GM12873 (cell line): ENCODE measurements around the gene LEKR1.

Source experiments
- CTCF ChIP-seq: IDR thresholded peaks from 2 replicates; pipeline ENCODE4 v1.5.1; 2012; ENCODE audit warnings: low read depth, mild to moderate bottlenecking, moderate library complexity, low read length, control low read depth; ENCODE audit not compliant: insufficient read depth; ENCODE audit errors: missing control alignments

The LEKR1 gene

GRCh38 chr3:157087780-157088600 is 261.8 kb downstream of the LEKR1 start:
- no peak for TF ChIP-seq CTCF

DNA sequence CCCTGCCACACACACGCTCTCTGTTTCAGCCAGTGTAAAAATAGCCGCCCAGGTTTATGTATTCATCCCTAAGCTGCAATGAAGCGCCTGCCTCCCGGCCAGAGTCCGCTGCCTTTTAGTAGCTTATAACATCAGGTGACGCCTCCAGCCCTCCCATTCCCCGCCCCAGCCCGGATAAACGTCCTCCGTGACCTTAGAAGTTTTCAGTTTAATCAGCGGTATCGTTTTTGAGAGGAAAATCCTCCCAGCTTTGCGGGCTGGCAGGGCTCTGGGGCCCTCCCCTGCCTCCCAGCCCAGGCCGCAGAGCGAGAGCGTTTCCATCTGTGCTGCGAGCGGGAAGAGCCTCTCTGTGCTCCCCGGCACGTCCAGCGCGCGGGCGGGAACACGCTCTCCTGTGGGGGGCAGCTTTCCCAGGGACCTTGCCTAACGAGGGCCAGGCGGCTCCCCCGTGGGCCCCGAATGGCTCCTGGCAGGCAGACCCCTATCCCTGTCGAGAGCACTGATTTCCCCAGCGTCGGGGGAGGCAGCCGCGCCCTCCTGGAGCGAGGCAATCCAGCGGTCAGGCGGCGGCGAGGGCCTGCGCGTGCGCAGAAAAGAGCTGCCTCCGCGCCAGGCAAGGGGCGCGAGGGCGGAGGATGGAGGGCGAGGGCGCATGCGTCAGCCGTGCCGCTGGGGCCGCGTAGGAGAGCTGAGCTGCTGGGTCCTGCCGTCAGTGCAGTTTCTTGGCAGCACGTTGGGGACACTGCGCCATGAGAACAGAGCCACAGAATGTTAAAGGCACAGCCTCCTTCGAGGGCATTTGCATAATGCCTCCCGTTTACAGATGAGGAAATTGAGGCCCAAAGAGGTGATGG is 262.7 kb downstream of the LEKR1 start:
- TF ChIP-seq CTCF, result peak; percentile 16

- TF ChIP-seq CTCF, result no peak
Observed at GRCh38 chr3:157089455-157090221, 263.5 kb downstream of the LEKR1 start.

- no peak for TF ChIP-seq CTCF
Observed at GRCh38 chr3:157091083-157091833, 265.1 kb downstream of the LEKR1 start.

DNA sequence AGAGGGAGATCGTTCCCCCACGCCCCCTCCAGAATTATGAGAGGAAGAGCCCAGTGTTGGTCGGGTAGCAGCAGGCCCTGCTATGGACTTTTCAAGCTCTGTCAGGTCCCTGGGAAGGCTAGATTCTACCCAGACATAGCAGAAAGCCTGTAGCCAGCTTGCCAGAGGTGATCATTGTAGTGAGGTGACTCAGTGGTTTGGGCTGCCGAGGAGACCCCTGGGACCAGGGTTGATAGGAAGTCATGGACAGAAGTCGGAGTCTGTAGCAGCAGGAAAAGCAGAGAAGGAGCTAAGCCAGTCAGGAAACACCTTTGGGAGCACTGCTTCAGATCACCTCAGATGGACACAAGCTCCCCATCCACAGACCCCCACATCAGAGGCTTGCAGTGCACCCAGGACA is 266.1 kb downstream of the LEKR1 start:
- TF ChIP-seq CTCF, result no peak

DNA sequence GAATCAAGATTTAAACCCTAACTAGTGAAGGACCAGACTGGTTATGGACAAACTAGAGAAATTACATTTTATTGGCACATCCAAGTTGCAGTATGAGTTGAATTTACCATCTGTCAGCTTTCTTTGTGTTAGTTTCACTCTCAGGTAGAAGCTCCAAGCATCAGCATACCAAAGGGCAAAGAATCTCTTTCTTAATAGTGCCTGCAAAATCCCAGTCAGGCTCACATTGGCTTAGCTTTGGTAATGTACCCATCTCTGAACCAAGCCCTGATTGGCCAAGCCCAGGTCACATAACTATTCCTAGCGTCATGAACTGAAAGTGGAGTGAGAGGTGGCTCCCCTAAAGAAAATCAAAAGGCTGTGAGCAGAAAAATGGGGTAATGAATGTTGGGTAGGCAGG is 266.9 kb downstream of the LEKR1 start:
- TF ChIP-seq CTCF, result no peak

DNA sequence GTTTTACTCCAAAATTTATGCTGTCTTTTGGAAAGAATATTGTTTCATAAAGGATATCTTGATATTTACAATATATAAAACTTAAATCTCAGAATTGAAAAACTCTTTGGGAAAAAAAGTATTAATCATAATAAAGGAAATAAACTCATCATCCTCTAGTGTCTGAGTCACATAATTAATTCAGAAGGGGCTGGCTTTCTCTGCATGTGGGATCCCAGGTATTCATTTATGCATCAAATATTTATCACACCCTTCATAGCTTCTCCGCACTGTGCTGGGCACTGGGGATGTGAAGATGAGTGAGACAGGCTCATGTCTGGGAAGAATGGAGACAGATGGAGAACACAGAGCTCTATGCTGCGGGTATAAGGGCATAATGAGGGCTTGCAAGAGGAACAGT is 268.1 kb downstream of the LEKR1 start:
- no peak for TF ChIP-seq CTCF
